GM23338 (cell line): ENCODE measurements around the gene ING5. TPM values are rescaled to one million over a fixed set of nuclear protein-coding genes. Genes with fewer than 3 reads are reported as not detected.

ENCODE experiments used
- ATAC-seq: fragments of 200-7000 bp; cut with Tn5 transposase; 3 replicates; pipeline ENCODE4 v1.9.1; 2020
- DNase-seq: peaks from one replicate; pipeline ENCODE4 v3.0.0-alpha.2; 2015; ENCODE audit warnings: low spot score
- H2AFZ ChIP-seq: fragments of 200-600 bp; sonication (generic); 2 replicates; pipeline ENCODE4 v1.8.0; 2016; ENCODE audit warnings: antibody characterized with exemption, mild to moderate bottlenecking, moderate library complexity
- H3F3A ChIP-seq: fragments of 200-600 bp; sonication (generic); replicated peaks from 2 replicates; pipeline ENCODE4 v1.8.0; 2017; ENCODE audit warnings: antibody characterized with exemption, mixed run types, low read depth
- H3K27ac ChIP-seq: fragments of 200-600 bp; sonication (generic); 2 replicates; pipeline ENCODE4 v1.6.1; 2016; ENCODE audit warnings: low read depth
- H3K27me3 ChIP-seq: fragments of 200-600 bp; sonication (generic); 2 replicates; pipeline ENCODE4 v1.8.0; 2016; ENCODE audit warnings: mild to moderate bottlenecking, mixed run types, moderate library complexity; ENCODE audit not compliant: insufficient read depth
- H3K36me3 ChIP-seq: fragments of 200-600 bp; sonication (generic); 2 replicates; pipeline ENCODE4 v1.8.0; 2016; ENCODE audit warnings: mild to moderate bottlenecking; ENCODE audit not compliant: insufficient read depth
- H3K4me1 ChIP-seq: fragments of 200-600 bp; sonication (generic); 2 replicates; pipeline ENCODE4 v1.8.0; 2016; ENCODE audit warnings: mild to moderate bottlenecking, moderate library complexity; ENCODE audit not compliant: insufficient read depth
- H3K4me2 ChIP-seq: fragments of 200-600 bp; sonication (generic); 2 replicates; pipeline ENCODE4 v1.7.1; 2017; ENCODE audit warnings: mixed run types
- H3K4me3 ChIP-seq: fragments of 200-600 bp; sonication (generic); 2 replicates; pipeline ENCODE4 v1.6.1; 2016; ENCODE audit warnings: mixed run types
- H3K79me2 ChIP-seq: fragments of 200-600 bp; sonication (generic); replicated peaks from 2 replicates; pipeline ENCODE4 v1.8.0; 2017; ENCODE audit warnings: mild to moderate bottlenecking; ENCODE audit not compliant: insufficient read depth
- H3K9me2 ChIP-seq: fragments of 200-600 bp; sonication (generic); 2 replicates; pipeline ENCODE4 v1.8.0; 2017; ENCODE audit not compliant: insufficient read depth
- H4K20me1 ChIP-seq: fragments of 200-600 bp; sonication (generic); replicated peaks from 2 replicates; pipeline ENCODE4 v1.8.0; 2017; ENCODE audit warnings: mild to moderate bottlenecking; ENCODE audit not compliant: insufficient read depth
- H3K27ac Mint-ChIP-seq: 2 replicates; pipeline ENCODE4 v1.8.0; 2020; ENCODE audit warnings: inconsistent platforms, mild to moderate bottlenecking, moderate library complexity, mixed read lengths
- H3K27me3 Mint-ChIP-seq: 3 replicates; pipeline ENCODE4 v1.8.0; 2022; ENCODE audit warnings: low read depth, mild to moderate bottlenecking, moderate library complexity, mixed read lengths, inconsistent platforms; ENCODE audit not compliant: insufficient read depth, poor library complexity
- H3K36me3 Mint-ChIP-seq: 3 replicates; pipeline ENCODE4 v1.8.0; 2021; ENCODE audit warnings: low read depth, mild to moderate bottlenecking, inconsistent platforms, moderate library complexity, mixed read lengths
- H3K4me1 Mint-ChIP-seq: 3 replicates; pipeline ENCODE4 v1.8.0; 2020; ENCODE audit warnings: mild to moderate bottlenecking, inconsistent platforms, mixed read lengths
- H3K4me3 Mint-ChIP-seq: 3 replicates; pipeline ENCODE4 v1.8.0; 2021; ENCODE audit warnings: moderate library complexity, mild to moderate bottlenecking, inconsistent platforms, mixed read lengths
- H3K9me3 Mint-ChIP-seq: 3 replicates; pipeline ENCODE4 v1.8.0; 2020; ENCODE audit warnings: moderate library complexity, mild to moderate bottlenecking, inconsistent platforms, mixed read lengths
- CREB1 ChIP-seq: fragments of 250-450 bp; sonication (Bioruptor Pico); IDR thresholded peaks from 2 replicates; pipeline ENCODE4 v1.5.0; 2020; ENCODE audit warnings: low read depth, mild to moderate bottlenecking, moderate library complexity
- ETS1 ChIP-seq: IDR thresholded peaks from 2 replicates; pipeline ENCODE4 v1.6.1; 2016; ENCODE audit warnings: antibody characterized with exemption
- EZH2 ChIP-seq: fragments of 200-600 bp; sonication (generic); IDR thresholded peaks from one replicate; pipeline ENCODE4 v1.8.0; 2017; ENCODE audit warnings: antibody characterized with exemption, mild to moderate bottlenecking, low read depth; ENCODE audit not compliant: unreplicated experiment
- JUNB ChIP-seq: IDR thresholded peaks from one replicate; pipeline ENCODE4 v1.6.1; 2016; ENCODE audit warnings: antibody characterized with exemption; ENCODE audit not compliant: unreplicated experiment
- NANOG ChIP-seq: IDR thresholded peaks from 2 replicates; pipeline ENCODE4 v1.6.1; 2016; ENCODE audit warnings: antibody characterized with exemption, borderline replicate concordance
- POLR2AphosphoS5 ChIP-seq: IDR thresholded peaks from 2 replicates; pipeline ENCODE4 v1.6.1; 2016; ENCODE audit warnings: antibody characterized with exemption, low read depth
- REST ChIP-seq: IDR thresholded peaks from one replicate; pipeline ENCODE4 v1.6.1; 2018; ENCODE audit warnings: antibody characterized with exemption; ENCODE audit not compliant: unreplicated experiment
- STAT1 ChIP-seq: IDR thresholded peaks from one replicate; pipeline ENCODE4 v1.6.1; 2016; ENCODE audit warnings: antibody characterized with exemption; ENCODE audit not compliant: unreplicated experiment
- ZNF114 ChIP-seq: fragments of 250-450 bp; sonication (Bioruptor Pico); IDR thresholded peaks from 2 replicates; pipeline ENCODE4 v1.5.0; 2020; ENCODE audit warnings: mild to moderate bottlenecking, moderate library complexity
- ZNF462 ChIP-seq: fragments of 250-450 bp; sonication (Bioruptor Pico); IDR thresholded peaks from 2 replicates; pipeline ENCODE4 v1.5.0; 2020; ENCODE audit warnings: mild to moderate bottlenecking, moderate library complexity
- polyA plus RNA-seq: library from polyadenylated mRNA; unstranded; fragments of >200 nt; fragmentation: Nextera tagmentation; extraction: Ambion mirVana; gene quantifications from 2 replicates; pipeline ENCODE4 v1.2.1, GENCODE V29; 2016
- total RNA-seq: library from RNA; depleted of rRNA; stranded (reverse); fragments of >200 nt; shearing (Covaris generic); gene quantifications from 2 replicates; pipeline ENCODE4 v1.2.3, GENCODE V29; 2014

ING5 gene
- total and polyA plus RNA-seq, 2 experiments from 2014 or later, result 25.7 to 42.5 TPM

GRCh38 chr2:241776336-241777169 is 74.7 kb downstream of the ING5 start, which contains the start of gene GAL3ST2:
Gene GAL3ST2, plus strand, starts transcription at chr2:241776822. Its CDS starts 134 bp downstream, at chr2:241776956.
- TF ChIP-seq REST, result no peak
- TF ChIP-seq ZNF462 (CRISPR knock-in tag), result no peak
- no peak for TF ChIP-seq NANOG
- no peak for TF ChIP-seq EZH2
- TF ChIP-seq STAT1, result no peak
- TF ChIP-seq JUNB, result no peak
- TF ChIP-seq CREB1 (CRISPR knock-in tag), result no peak
- no peak for TF ChIP-seq POLR2AphosphoS5
- TF ChIP-seq ZNF114, result no peak
- no peak for TF ChIP-seq ETS1
- H4K20me1 ChIP-seq, result no peaks in the 10 kb centered on the region
- H3K9me2 ChIP-seq, result no peaks in the 10 kb centered on the region
- no peak for ATAC-seq
- H3K4me1 ChIP-seq, result peaks cover 6% of the 10 kb centered on the region; the same call in 1 of the 2 replicates
- peaks cover 24% of the 10 kb centered on the region for H3K4me1 Mint-ChIP-seq
- H3K27ac Mint-ChIP-seq, result no peak within 1 kb of the TSS
- H3K36me3 Mint-ChIP-seq, result peaks cover 12% of the 10 kb centered on the region
- no peaks in the 10 kb centered on the region for H3K27me3 ChIP-seq
- H3K27ac ChIP-seq, result no peak within 1 kb of the TSS
- no peaks in the 10 kb centered on the region for H3F3A ChIP-seq
- peaks cover 7% of the 10 kb centered on the region; the same call in 1 of the 2 replicates for H3K36me3 ChIP-seq
- no peak within 1 kb of the TSS for H3K4me3 ChIP-seq
- H3K27me3 Mint-ChIP-seq, result peaks cover 12% of the 10 kb centered on the region
- DNase-seq, result no peak
- no peak within 1 kb of the TSS for H2AFZ ChIP-seq
- no peaks in the 10 kb centered on the region for H3K79me2 ChIP-seq
- no peak within 1 kb of the TSS for H3K4me2 ChIP-seq
- H3K4me3 Mint-ChIP-seq, result no peak within 1 kb of the TSS
- H3K9me3 Mint-ChIP-seq, result peaks cover 29% of the 10 kb centered on the region
